WTC11 (cell line): ENCODE results near the gene STXBP5. TPM values are rescaled to one million over a fixed set of nuclear protein-coding genes. Genes with fewer than 3 reads are reported as not detected.

ENCODE experiments used
- ATAC-seq: fragments of 200-7000 bp; cut with Tn5 transposase; 2 replicates; pipeline ENCODE4 v1.10.0; 2021; ENCODE audit warnings: mild to moderate bottlenecking, moderate library complexity
- CTCF ChIA-PET: fragments of 300-600 bp; sonication (Branson Sonifier 250); formaldehyde crosslinking; loops from one replicate; lab custom pipeline; 2021; ENCODE audit warnings: antibody characterized with exemption; lab: Charles Lee
- POLR2A ChIA-PET: fragments of 350-600 bp; sonication (Branson Sonifier 250); formaldehyde crosslinking; loops from one replicate; lab custom pipeline; 2021; ENCODE audit warnings: antibody characterized with exemption; lab: Charles Lee
- DNase-seq: peaks from one replicate; pipeline ENCODE4 v3.0.0; 2021; ENCODE audit warnings: low spot score
- H3K27ac Mint-ChIP-seq: 2 replicates; pipeline ENCODE4 v1.8.0; 2021; ENCODE audit warnings: mixed read lengths
- H3K27me3 Mint-ChIP-seq: 2 replicates; pipeline ENCODE4 v1.8.0; 2021; ENCODE audit warnings: low read depth, mild to moderate bottlenecking, moderate library complexity, mixed read lengths
- H3K36me3 Mint-ChIP-seq: 2 replicates; pipeline ENCODE4 v1.8.0; 2021; ENCODE audit warnings: mixed read lengths
- H3K4me1 Mint-ChIP-seq: 2 replicates; pipeline ENCODE4 v1.8.0; 2022; ENCODE audit warnings: mixed read lengths
- H3K4me3 Mint-ChIP-seq: 2 replicates; pipeline ENCODE4 v1.8.0; 2021; ENCODE audit warnings: mild to moderate bottlenecking, moderate library complexity, mixed read lengths
- H3K9me3 Mint-ChIP-seq: 2 replicates; pipeline ENCODE4 v1.8.0; 2021; ENCODE audit warnings: mixed read lengths
- AFF4 ChIP-seq: sonication (generic); formaldehyde crosslinking; IDR thresholded peaks from 2 replicates; pipeline ENCODE4 v1.8.1; 2023; ENCODE audit warnings: mild to moderate bottlenecking, missing genetic modification reagents, borderline replicate concordance
- AR ChIP-seq: fragments of 250-450 bp; sonication (Bioruptor Pico); IDR thresholded peaks from 2 replicates; pipeline ENCODE4 v1.9.0; 2021; ENCODE audit warnings: mild to moderate bottlenecking
- ATF6 ChIP-seq: sonication (generic); formaldehyde crosslinking; IDR thresholded peaks from 2 replicates; pipeline ENCODE4 v1.8.1; 2023; ENCODE audit warnings: mild to moderate bottlenecking, missing genetic modification reagents
- CREB1 ChIP-seq: sonication (generic); formaldehyde crosslinking; IDR thresholded peaks from 2 replicates; pipeline ENCODE4 v1.8.0; 2023; ENCODE audit warnings: mild to moderate bottlenecking, missing genetic modification reagents
- EMX1 ChIP-seq: fragments of 250-450 bp; sonication (Bioruptor Pico); IDR thresholded peaks from 2 replicates; pipeline ENCODE4 v1.8.0; 2021; ENCODE audit warnings: mild to moderate bottlenecking
- FOXJ3 ChIP-seq: sonication (generic); formaldehyde crosslinking; IDR thresholded peaks from 2 replicates; pipeline ENCODE4 v1.9.0; 2021; ENCODE audit warnings: missing genetic modification reagents, mild to moderate bottlenecking, borderline replicate concordance
- FOXK1 ChIP-seq: sonication (generic); formaldehyde crosslinking; IDR thresholded peaks from 2 replicates; pipeline ENCODE4 v1.8.0; 2022; ENCODE audit warnings: mild to moderate bottlenecking, moderate library complexity, missing genetic modification reagents
- FOXP4 ChIP-seq: sonication (generic); formaldehyde crosslinking; IDR thresholded peaks from 2 replicates; pipeline ENCODE4 v1.8.0; 2022; ENCODE audit warnings: mild to moderate bottlenecking, missing genetic modification reagents
- GRHL2 ChIP-seq: fragments of 250-450 bp; sonication (Bioruptor Pico); IDR thresholded peaks from 2 replicates; pipeline ENCODE4 v1.8.0; 2022; ENCODE audit warnings: mild to moderate bottlenecking, moderate library complexity; ENCODE audit not compliant: insufficient replicate concordance, severe bottlenecking
- HMGXB4 ChIP-seq: sonication (generic); formaldehyde crosslinking; IDR thresholded peaks from 2 replicates; pipeline ENCODE4 v1.8.1; 2023; ENCODE audit warnings: mild to moderate bottlenecking, moderate library complexity, missing genetic modification reagents
- NR1H2 ChIP-seq: sonication (generic); formaldehyde crosslinking; IDR thresholded peaks from 2 replicates; pipeline ENCODE4 v1.9.0; 2021; ENCODE audit warnings: mild to moderate bottlenecking, moderate library complexity, missing genetic modification reagents
- PRRX2 ChIP-seq: fragments of 250-450 bp; sonication (Bioruptor Pico); IDR thresholded peaks from 2 replicates; pipeline ENCODE4 v1.8.0; 2021; ENCODE audit warnings: mild to moderate bottlenecking
- SMAD4 ChIP-seq: sonication (generic); formaldehyde crosslinking; IDR thresholded peaks from 2 replicates; pipeline ENCODE4 v1.8.0; 2022; ENCODE audit warnings: mild to moderate bottlenecking, missing genetic modification reagents
- STAT6 ChIP-seq: sonication (generic); formaldehyde crosslinking; conservative IDR thresholded peaks from 2 replicates; pipeline ENCODE4 v1.8.1; 2023; ENCODE audit warnings: mild to moderate bottlenecking, low read depth, missing genetic modification reagents, moderate library complexity
- TCF7 ChIP-seq: sonication (generic); formaldehyde crosslinking; IDR thresholded peaks from 2 replicates; pipeline ENCODE4 v1.8.0; 2022; ENCODE audit warnings: mild to moderate bottlenecking, low read depth, missing genetic modification reagents, moderate library complexity
- TEAD1 ChIP-seq: sonication (generic); formaldehyde crosslinking; IDR thresholded peaks from 2 replicates; pipeline ENCODE4 v1.8.0; 2022; ENCODE audit warnings: mild to moderate bottlenecking, missing genetic modification reagents
- ZBTB43 ChIP-seq: sonication (generic); formaldehyde crosslinking; IDR thresholded peaks from 2 replicates; pipeline ENCODE4 v1.8.1; 2023; ENCODE audit warnings: mild to moderate bottlenecking, missing genetic modification reagents
- ZNF121 ChIP-seq: sonication (generic); formaldehyde crosslinking; IDR thresholded peaks from 2 replicates; pipeline ENCODE4 v1.8.0; 2023; ENCODE audit warnings: missing genetic modification reagents
- total RNA-seq: library from RNA; stranded (reverse); gene quantifications from 3 replicates; pipeline ENCODE4 v1.2.3, GENCODE V29; 2021

The STXBP5 gene
- total RNA-seq, 1 experiment from 2014 or later, result 13.2 TPM

GRCh38 chr6:147226163-147226724, 22.0 kb downstream of the STXBP5 start:
- TF ChIP-seq ZBTB43 (CRISPR knock-in tag), result no peak
- TF ChIP-seq ZNF121 (CRISPR knock-in tag), result no peak
- TF ChIP-seq GRHL2 (CRISPR knock-in tag), result no peak
- TF ChIP-seq SMAD4 (CRISPR knock-in tag), result no peak
- TF ChIP-seq AFF4 (CRISPR knock-in tag), result no peak
- no peak for TF ChIP-seq TCF7 (CRISPR knock-in tag)
- TF ChIP-seq TEAD1, result no peak
- no peak for TF ChIP-seq PRRX2
- TF ChIP-seq FOXK1 (CRISPR knock-in tag), result no peak
- TF ChIP-seq CREB1, result no peak
- no peak for TF ChIP-seq STAT6 (CRISPR knock-in tag)
- TF ChIP-seq AR (CRISPR knock-in tag), result no peak
- TF ChIP-seq HMGXB4 (CRISPR knock-in tag), result no peak
- TF ChIP-seq NR1H2 (CRISPR knock-in tag), result no peak
- no peak for TF ChIP-seq FOXP4 (CRISPR knock-in tag)
- TF ChIP-seq EMX1 (CRISPR knock-in tag), result no peak
- TF ChIP-seq FOXJ3 (CRISPR knock-in tag), result no peak
- no peak for TF ChIP-seq ATF6 (CRISPR knock-in tag)
- Mint-ChIP-seq H3K36me3 (peaks cover 4% of the 10 kb centered on the region; the same call in 1 of the 2 replicates), H3K4me1 (peaks cover 44% of the 10 kb centered on the region), H3K9me3 (no peaks in the 10 kb centered on the region), H3K27me3 (no peaks in the 10 kb centered on the region), H3K27ac (no peak overlapping the region), H3K4me3 (no peak overlapping the region)
- ATAC-seq (no peak), DNase-seq (no peak)
- ChIA-PET POLR2A (no interaction called here), CTCF (no interaction called here)
